IMR-90 (cell line): ENCODE measurements around the gene CEBPG.

Experiments used
- BHLHE40 ChIP-seq: fragments of 150-350 bp; IDR thresholded peaks from 2 replicates; pipeline ENCODE4 v1.6.1; 2016; ENCODE audit warnings: mild to moderate bottlenecking, low read depth, low read length
- CHD1 ChIP-seq: IDR thresholded peaks from 2 replicates; pipeline ENCODE4 v1.6.1; 2012; ENCODE audit warnings: low read depth, low read length, improper control_type of control experiment
- FOS ChIP-seq: fragments of 150-350 bp; IDR thresholded peaks from 2 replicates; pipeline ENCODE4 v1.6.1; 2016; ENCODE audit warnings: low read depth, low read length
- MAFK ChIP-seq: IDR thresholded peaks from 2 replicates; pipeline ENCODE4 v1.6.1; 2012; ENCODE audit warnings: low read depth, low read length, improper control_type of control experiment
- MXI1 ChIP-seq: IDR thresholded peaks from 2 replicates; pipeline ENCODE4 v1.6.1; 2012; ENCODE audit warnings: low read depth, mild to moderate bottlenecking, low read length, moderate library complexity, borderline replicate concordance
- POLR2A ChIP-seq: IDR thresholded peaks from 2 replicates; pipeline ENCODE4 v1.6.1; 2012; ENCODE audit warnings: mild to moderate bottlenecking, low read depth, low read length
- RFX5 ChIP-seq: IDR thresholded peaks from 2 replicates; pipeline ENCODE4 v1.8.0; 2012; ENCODE audit warnings: low read depth, mild to moderate bottlenecking, low read length, moderate library complexity
- SMC3 ChIP-seq: fragments of 150-350 bp; IDR thresholded peaks from 2 replicates; pipeline ENCODE4 v1.6.1; 2016; ENCODE audit warnings: low read depth, mild to moderate bottlenecking, antibody characterized with exemption, low read length, moderate library complexity
- TF ChIP-seq, protein P1 (sequence below): conservative IDR thresholded peaks from 2 replicates; pipeline ENCODE4 v1.5.1; 2012; ENCODE audit warnings: mild to moderate bottlenecking, low read depth, low read length, improper control_type of control experiment
- TF ChIP-seq, protein P2 (sequence below): fragments of 150-350 bp; IDR thresholded peaks from 2 replicates; pipeline ENCODE4 v1.6.1; 2016; ENCODE audit warnings: low read depth, mild to moderate bottlenecking, low read length, moderate library complexity, borderline replicate concordance

DNA sequence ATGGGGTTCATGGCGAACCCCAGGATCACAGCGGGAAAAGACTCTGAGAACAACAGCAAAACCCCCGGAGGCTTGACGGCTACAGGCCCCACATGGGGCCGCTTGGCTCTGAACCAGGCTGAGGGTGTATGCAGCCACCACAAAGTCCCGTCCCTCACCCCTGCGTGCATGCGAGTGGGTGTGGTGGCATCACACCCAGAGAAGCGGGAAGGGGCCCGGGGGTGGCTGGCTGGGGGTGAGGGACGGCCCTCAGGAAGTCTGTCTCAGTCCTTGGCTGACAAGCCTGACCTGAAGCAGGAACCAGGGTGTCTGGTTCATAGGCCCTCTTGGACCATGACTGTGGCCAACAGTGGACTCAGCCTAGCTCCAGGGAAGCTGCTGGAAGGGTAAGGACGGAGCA, 34.2 kb downstream of the CEBPG start:
- TF ChIP-seq, protein P1, sequence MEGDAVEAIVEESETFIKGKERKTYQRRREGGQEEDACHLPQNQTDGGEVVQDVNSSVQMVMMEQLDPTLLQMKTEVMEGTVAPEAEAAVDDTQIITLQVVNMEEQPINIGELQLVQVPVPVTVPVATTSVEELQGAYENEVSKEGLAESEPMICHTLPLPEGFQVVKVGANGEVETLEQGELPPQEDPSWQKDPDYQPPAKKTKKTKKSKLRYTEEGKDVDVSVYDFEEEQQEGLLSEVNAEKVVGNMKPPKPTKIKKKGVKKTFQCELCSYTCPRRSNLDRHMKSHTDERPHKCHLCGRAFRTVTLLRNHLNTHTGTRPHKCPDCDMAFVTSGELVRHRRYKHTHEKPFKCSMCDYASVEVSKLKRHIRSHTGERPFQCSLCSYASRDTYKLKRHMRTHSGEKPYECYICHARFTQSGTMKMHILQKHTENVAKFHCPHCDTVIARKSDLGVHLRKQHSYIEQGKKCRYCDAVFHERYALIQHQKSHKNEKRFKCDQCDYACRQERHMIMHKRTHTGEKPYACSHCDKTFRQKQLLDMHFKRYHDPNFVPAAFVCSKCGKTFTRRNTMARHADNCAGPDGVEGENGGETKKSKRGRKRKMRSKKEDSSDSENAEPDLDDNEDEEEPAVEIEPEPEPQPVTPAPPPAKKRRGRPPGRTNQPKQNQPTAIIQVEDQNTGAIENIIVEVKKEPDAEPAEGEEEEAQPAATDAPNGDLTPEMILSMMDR = no peak
- TF ChIP-seq SMC3 = no peak
- TF ChIP-seq, protein P2, sequence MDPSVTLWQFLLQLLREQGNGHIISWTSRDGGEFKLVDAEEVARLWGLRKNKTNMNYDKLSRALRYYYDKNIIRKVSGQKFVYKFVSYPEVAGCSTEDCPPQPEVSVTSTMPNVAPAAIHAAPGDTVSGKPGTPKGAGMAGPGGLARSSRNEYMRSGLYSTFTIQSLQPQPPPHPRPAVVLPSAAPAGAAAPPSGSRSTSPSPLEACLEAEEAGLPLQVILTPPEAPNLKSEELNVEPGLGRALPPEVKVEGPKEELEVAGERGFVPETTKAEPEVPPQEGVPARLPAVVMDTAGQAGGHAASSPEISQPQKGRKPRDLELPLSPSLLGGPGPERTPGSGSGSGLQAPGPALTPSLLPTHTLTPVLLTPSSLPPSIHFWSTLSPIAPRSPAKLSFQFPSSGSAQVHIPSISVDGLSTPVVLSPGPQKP = no peak
- no peak for TF ChIP-seq POLR2A
- TF ChIP-seq MXI1 = no peak
- no peak for TF ChIP-seq FOS
- TF ChIP-seq RFX5 = no peak
- TF ChIP-seq CHD1 = no peak
- no peak for TF ChIP-seq BHLHE40
- no peak for TF ChIP-seq MAFK
